Stimulated activated CD4-positive, alpha-beta T cell treated with anti-CD3 and anti-CD28 coated beads, Interleukin-4, amount 100 ng/mL, for 24 hours (primary cell): ENCODE measurements around the gene PSME1.
"Not testable (repeated sequence)": the region's sequence is repeated elsewhere in the genome, so short reads cannot be mapped to it uniquely, and the experiment has no call there.

ENCODE experiments used
- DNase-seq: peaks from one replicate; pipeline ENCODE4 v3.0.0-alpha.2; 2020

Gene PSME1

GRCh38 chr14:24105609-24106239 is 30.3 kb upstream of the PSME1 start:
- DNase-seq: not testable (repeated sequence)

- no peak for DNase-seq
These were observed 29.2 kb upstream of the PSME1 start for GRCh38 chr14:24106672-24107271.

- no peak for DNase-seq
These were observed 27.6 kb upstream of the PSME1 start for GRCh38 chr14:24108336-24108874.

GRCh38 chr14:24110060-24110459 is 25.9 kb upstream of the PSME1 start:
- no peak for DNase-seq

- DNase-seq: no peak
These were observed 25.5 kb upstream of the PSME1 start for GRCh38 chr14:24110523-24110922.

GRCh38 chr14:24113379-24113800 is 22.6 kb upstream of the PSME1 start:
- no peak for DNase-seq

- peak; percentile 81 for DNase-seq
These were observed 22.0 kb upstream of the PSME1 start for GRCh38 chr14:24113801-24114531.

- peak; percentile 98 for DNase-seq
These were observed 21.2 kb upstream of the PSME1 start, which contains the start of the genes DCAF11 and NRL for GRCh38 chr14:24114532-24115421. Gene DCAF11 (plus strand): TSS chr14:24114777. CDS start chr14:24115595, 818 bp downstream. Gene NRL (minus strand): TSS chr14:24114949. CDS start chr14:24082848, 32,101 bp downstream.

- DNase-seq: no peak
These were observed 20.4 kb upstream of the PSME1 start for GRCh38 chr14:24115422-24116127.

- no peak for DNase-seq
These were observed 19.7 kb upstream of the PSME1 start for GRCh38 chr14:24116128-24116814.

- DNase-seq: no peak
These were observed 18.8 kb upstream of the PSME1 start for GRCh38 chr14:24117179-24117578.

GRCh38 chr14:24119691-24120090 is 16.3 kb upstream of the PSME1 start:
- no peak for DNase-seq

- no peak for DNase-seq
These were observed 14.8 kb upstream of the PSME1 start for GRCh38 chr14:24121210-24121609.

- no peak for DNase-seq
These were observed 13.6 kb upstream of the PSME1 start for GRCh38 chr14:24122416-24122815.

GRCh38 chr14:24122898-24123297 is 13.1 kb upstream of the PSME1 start:
- DNase-seq: no peak

- no peak for DNase-seq
These were observed 12.3 kb upstream of the PSME1 start for GRCh38 chr14:24123424-24124417.

- no peak for DNase-seq
These were observed 9.1 kb upstream of the PSME1 start for GRCh38 chr14:24126939-24127338.

GRCh38 chr14:24127673-24128072 is 8.3 kb upstream of the PSME1 start:
- no peak for DNase-seq

GRCh38 chr14:24129410-24129998 is 6.5 kb upstream of the PSME1 start:
- no peak for DNase-seq

GRCh38 chr14:24130380-24130716 is 5.6 kb upstream of the PSME1 start, which contains the start of gene FITM1:
Gene FITM1 (plus strand): TSS chr14:24130659. CDS start chr14:24131564, 905 bp downstream.
- DNase-seq: no peak
